Measurements from ENCODE around the gene ZNF22.
"Not testable (repeated sequence)": the region's sequence is repeated elsewhere in the genome, so short reads cannot be mapped to it uniquely, and the experiment has no call there.

Gene ZNF22

DNA sequence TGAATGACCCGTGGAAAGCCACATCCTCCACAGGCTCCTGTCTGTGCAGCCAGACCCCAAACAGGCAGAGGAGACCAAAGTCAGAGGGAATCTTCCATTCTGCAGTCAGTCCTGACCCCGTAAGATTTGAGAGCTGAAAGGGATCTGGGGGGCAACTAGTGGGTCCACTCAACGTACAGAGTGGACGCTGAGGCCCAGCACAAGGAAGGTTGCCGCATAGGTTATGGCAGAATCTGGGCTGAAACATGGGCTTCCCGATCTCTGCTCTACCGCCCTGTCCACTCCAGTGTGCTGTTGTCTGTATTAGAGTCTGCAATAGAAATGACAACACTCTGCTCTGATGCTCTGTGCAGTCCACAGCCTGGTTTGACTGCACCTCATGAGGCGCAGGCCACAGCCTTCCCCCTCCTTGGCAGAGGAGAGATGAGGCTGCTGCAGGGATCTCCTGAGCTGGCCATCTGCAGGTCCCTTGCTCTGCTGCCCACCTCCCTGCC, 7.9 kb upstream of the ZNF22 start:
- no peak for DNase-seq

DNA sequence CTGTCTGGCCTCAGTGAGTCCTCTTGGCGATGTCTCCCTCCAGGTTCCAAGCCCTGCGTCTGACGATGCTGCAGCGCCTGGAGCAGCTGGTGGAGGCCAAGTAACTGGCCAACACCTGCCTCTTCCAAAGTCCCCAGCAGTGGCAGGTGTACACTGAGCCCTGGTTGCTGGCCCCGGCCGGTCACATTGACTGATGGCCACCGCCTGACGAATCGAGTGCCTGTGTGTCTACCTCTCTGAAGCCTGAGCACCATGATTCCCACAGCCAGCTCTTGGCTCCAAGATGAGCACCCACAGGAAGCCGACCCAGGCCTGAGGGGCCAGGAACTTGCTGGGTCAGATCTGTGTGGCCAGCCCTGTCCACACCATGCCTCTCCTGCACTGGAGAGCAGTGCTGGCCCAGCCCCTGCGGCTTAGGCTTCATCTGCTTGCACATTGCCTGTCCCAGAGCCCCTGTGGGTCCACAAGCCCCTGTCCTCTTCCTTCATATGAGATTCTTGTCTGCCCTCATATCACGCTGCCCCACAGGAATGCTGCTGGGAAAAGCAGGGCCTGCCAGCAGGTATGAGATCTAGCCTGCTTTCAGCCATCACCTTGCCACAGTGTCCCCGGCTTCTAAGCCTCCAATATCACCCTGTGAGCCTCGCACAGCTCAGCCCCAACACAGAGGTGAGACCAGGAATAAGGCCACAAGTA, 7.3 kb upstream of the ZNF22 start:
- no peak for DNase-seq

DNA sequence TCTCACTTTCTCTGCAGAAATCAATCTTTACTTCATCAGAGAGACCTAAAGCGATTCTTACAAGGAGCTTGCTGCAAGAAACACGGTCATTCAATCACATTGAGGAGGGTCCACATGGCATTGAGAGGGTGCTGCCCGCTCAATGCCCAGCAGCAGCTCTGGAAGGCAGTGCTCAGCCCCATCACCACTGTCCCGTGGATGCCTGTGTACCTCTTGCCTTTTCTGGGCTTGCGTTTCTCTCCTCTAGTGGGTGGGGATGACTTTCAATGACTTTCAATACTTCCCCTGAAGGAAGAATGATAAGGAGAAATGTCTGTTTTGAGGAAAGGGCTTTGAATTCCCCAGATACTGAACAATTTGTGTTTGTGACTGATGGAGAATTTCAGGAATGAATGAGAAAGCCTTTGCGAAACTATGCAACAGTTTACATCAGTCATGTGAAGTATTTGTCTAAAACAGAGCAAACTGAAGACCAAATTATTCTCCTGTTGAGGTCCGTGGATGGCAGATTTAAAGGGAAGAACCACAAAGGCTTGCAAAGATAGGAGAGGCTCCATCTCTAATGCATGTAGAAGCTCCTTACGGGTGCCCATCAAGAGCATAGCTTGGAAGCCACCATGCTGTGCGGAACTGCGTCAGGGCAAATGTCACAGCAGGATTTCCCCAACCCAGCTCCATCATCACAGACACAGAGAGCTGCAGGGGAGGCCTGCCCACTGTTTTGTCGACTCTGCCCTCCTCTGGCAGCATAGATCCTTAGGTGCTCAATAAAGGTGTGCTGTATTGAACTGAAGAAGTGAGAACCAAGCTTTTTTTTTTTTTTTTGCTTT, 6.6 kb upstream of the ZNF22 start:
- DNase-seq: no peak

DNA sequence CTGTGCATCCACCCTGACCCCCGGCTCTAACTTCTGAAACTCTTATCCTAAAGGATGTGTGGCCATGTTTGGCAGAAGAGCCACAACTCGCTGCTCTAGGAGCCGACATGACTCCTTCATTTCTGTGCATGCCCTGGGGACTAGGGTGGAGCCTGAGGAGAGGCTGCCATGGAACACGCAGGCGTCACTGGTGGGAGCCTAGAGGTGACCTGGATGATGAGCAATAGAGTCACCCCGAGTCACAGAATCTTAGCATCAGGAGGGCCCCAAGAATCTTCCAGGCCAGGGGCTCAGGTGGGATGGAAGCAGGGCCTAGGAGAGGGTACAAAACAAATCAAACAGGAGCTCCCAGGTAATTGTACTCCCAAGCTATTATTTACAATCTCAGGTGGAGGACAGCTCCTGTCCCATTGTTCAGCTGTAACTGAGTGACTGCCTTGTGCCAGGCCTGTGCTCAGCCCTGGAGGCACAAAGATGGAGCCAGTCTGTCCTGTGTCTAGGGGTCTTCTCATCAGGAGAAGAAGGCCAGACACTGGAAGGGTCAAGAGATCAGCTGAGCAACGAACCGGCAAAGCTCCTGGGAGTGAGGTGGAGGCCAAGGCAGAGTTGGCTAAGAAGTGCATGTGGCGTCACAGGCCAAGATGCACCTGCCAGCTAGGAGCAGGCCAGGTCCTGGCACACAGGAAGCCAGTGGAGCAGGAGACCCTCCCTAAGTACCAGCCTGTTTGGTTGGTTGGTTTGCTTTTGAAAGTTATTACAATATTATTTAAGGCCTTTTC, 5.8 kb upstream of the ZNF22 start:
- DNase-seq: no peak

DNA sequence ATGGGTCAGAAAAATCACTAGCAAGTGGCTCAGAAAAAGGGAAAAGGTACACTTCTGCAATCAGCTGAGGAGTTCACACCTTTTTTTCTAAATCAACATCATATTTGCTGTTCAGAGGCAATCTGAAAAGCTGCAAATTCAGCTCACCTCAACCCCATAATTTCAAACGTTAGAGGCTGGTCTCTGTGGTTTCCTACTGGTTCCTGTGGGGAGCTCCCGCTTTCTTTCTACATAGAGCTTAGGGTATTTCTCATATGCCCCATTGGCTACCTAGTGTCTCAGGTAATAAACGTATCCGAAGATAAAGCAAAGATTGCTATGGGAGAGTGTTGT, 5.2 kb upstream of the ZNF22 start:
- DNase-seq: no peak

DNA sequence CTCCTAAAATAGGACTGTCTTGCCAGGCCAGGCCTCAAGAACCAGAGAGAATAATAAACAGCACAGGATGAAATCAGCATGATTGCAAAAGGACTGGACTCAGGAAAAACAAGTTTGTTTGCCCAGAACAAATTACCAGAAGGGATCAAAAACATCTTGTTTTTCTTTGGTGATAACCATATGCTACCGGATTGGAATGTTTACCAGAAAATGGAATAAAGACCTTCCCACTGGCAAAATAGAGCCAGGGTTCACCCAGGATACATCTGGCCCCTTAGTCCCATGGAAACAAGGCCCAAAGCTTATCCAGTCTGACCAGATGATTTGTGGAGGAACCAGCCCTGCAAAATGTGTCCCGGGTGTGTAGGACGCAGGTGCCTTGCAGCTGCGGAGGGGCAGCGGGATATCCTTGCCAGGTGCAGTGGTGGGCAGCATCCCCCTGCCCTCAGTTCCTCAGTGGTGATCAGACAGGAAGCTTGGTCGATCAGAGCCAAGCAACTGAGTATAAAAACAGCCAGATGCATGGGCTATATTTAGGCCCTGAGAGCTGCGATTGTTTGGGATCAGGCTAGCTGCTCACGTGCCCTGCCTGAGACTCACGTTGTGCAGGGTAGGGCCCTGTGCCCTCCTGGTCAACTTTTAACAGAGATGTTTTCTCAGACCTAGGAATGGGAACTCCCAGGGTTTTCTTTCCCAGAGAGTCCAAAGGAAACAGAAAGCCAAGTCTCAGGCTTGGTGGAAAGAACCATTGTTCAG, 4.6 kb upstream of the ZNF22 start:
- peak; percentile 71 for DNase-seq

DNA sequence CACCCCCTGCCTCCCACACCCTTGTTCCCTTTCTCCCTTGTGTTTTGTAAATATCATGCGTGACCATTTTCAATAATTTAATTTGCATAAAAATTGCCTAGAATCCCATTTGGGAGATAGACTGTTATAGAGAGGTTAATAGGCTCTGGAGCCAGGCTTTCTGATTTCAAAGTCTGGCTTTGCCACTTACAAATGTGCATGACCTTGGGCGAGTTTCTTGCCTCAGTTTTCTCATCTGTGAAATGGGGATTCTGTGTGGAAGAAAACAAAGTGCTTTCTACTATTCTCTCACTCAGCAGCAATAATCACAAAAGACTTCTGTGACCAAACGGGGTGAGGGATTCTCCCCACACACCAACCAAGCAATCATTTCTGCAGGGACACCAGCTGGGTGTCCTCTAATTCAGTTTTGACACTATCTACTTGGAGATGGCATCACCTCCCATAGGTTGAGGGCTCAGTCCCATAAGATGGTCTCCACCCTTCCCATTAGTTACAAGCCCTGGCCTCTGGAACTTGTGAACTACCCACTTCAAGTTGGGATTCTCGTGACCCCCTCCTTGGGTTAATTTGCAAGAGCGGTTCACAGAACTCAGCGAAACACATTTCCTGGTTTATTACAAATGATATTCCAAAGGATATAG, 3.5 kb upstream of the ZNF22 start:
- no peak for DNase-seq

DNA sequence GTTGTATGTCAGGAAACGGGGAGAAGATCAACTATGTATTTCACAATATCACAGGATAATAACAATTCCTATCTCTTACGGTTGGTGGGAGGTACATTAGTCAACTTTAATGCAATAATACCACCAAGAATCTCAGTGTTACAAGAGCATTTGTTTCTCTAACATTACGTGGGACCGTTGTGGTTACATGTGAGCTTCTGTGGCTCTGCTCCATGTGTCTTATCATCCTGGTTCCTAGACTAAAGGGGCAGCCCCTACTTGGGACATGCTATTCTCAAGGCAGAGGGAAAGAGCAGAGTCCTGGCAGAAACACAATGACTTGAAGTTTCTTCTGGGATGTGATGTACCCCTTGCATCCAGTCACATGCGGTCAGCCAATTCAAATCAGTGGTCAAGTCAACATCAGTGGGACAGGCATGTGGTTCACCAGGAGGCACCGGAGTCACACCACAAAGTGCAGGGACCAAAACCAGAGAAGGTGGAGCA, 2.5 kb upstream of the ZNF22 start:
- DNase-seq: no peak

DNA sequence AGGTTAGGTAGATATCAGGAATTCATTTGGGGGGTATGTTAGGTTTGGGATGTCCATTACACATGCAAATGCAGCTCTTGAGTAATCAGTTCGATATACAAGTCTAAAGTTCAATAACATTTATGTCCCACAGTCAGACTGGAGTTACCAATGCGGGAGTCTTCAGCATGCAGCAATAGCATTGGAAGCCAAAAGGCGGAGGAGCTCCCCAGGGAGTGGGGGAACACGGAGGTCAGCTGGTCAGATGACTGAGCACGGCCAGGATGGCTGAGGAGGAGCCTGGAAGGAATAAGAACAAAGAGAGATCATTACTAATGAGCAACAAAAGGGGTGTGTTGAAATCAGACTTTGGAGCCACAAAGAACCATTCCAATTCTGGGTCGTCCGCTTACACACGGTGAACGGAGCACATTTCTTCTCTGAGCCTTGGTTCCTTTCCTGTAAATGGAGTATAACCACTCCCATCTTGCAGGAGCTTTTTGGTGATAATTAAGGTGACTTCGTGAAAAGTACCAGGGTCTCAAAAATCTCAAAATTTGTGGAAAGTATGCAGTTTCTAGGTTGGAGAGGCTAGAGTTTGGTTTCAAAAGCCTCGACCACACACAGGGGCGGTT, 478 bp upstream of the ZNF22 start:
- peak; percentile 78 for DNase-seq

DNA sequence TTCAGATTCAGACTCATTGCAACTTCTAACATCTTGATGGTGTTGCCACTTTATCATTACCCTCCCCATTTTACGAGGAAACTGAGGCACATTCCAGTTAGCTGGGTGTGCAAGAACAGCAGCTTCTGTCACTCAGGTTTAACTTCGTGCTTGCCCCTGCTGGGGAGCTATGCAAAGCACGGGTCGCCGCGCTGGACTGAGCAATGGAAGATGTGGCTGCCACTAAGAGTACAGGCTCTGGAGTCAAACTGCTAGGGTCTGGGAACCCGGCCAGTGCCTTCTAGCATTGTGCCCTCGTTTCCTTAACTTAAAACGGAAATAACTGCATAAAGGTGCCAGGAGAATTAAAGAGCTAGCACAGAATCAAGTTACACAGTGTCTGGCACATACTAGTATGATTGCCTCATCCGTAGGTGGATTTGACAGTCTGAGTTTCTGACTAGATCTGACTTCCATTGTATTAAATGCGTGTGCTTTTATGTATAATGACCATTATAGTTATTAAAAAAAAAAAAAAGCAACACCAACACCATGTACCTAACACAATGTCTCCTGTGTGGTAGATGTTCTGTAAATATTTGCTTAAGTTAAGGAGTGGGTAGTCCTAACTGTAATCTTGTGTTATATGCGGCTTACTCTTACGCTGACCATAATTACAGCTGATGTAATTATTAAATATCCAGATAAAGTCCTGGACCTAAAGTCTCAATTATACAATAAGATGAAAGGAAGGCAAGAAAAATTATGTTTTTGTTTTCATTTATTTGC, 842 bp downstream of the ZNF22 start:
- peak; percentile 81 for DNase-seq

DNA sequence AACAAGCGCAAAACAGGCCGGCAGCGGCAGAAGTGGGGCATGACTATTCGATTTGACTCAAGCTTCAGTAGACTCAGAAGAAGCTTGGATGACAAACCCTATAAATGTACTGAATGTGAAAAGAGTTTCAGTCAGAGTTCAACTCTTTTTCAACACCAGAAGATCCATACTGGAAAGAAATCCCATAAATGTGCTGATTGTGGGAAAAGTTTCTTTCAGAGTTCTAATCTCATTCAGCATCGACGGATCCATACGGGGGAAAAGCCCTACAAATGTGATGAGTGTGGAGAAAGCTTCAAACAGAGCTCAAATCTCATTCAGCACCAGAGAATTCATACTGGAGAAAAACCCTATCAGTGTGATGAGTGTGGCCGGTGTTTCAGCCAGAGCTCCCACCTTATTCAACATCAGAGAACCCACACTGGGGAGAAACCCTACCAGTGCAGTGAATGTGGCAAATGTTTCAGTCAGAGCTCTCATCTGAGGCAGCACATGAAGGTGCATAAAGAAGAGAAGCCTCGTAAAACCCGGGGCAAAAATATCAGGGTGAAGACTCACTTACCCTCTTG, 2.8 kb downstream of the ZNF22 start:
- no peak for DNase-seq

DNA sequence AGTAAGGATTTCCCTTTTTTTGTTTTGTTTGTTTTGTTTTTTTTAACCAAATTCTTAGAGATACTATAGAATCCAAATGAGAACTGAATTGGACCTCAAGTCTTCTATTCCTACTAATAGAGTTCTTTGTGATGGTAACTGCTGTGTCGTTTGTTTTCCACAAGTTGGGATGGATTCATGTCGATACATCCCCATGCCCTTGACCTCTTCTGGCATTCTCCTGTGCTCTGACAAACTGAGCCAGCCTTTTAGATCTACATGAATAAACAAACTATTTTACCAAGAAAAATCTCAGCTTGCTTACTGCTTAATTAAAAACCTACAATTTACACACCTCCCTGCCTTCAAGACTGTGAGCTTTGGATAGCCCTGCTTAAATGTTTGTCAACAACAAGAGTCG, 3.9 kb downstream of the ZNF22 start:
- DNase-seq: no peak

DNA sequence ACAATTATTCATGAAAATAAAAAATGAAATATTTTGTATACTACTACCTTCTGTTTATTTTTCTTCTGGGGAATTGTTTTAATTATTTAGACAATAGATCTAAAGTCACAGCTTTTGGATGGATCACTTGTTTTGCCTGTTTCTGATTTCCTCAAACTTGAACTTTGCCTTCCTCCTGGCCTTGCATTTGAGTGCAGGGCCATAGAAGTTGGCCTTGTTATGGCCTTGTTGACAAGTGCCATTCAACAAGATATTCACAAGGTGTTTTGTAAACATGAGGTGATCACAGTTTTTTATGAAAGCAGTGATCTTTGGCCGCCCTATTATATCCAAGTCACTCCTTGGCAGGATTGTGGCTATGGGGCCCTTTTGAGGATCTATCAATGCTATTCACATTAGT, 4.6 kb downstream of the ZNF22 start:
- DNase-seq: no peak

DNA sequence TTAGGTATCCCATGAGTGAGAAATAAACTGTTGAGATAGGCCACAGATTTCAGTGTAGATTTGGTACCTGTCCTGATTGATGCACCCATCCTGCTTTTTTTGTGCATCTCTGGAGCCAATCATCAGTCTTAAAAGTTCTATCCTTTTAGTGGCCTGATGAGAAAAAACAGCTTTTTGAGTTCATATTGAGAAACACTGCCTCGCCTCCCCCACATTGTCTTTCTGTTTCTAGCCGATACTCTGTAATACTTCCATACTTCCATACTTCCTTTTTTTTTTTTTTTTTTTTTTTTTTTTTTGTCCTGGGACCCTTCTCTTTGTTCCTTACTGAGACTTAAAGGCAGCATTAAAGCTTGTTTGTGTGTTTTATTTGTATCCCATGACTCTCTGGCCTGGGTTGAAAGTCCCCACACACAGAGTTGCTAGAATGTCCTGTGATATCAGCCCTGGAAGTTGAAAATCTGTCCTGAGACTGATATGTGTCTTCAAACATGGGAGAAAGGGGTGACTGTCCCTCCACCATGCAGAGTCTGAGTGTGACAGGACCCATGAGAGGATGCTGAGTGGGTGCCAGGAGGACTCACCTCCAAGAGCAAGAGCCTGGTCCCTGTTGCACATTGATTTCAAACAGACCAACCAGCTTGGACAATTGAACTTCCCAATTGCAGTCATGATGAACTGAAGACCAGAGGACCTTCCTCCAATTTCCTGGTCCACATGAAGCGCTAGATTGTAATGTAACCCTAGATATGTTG, 5.7 kb downstream of the ZNF22 start:
- no peak for DNase-seq

DNA sequence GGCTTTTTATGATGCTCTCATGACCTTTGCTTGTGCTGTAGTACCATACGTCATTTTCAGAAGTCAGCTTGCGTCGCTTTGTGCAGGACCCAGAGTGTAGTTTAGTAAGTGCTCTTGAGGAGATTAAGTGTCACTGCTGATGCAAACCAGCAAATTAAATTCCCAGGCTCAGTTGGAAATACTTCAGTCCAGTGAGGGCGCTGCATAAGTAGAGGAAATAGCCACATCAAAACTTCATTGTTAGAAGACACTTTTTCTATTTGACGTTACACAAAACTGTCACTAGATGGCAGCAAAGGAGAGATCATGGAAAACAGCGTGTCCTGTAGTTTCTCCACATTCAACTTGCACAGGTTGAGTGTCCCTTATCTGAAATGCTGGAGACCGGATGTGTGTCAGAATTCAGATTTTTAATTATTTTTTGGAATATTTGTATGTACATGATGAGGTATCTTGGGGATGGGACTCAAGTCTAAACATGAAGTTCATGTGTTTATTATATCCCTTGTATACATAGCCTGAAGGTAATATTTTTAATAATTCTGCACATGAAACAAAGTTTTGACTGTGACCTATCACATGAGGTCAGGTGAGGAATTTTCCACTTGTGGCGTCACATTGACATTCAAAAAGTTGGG, 7.9 kb downstream of the ZNF22 start:
- peak; percentile 60 for DNase-seq

DNA sequence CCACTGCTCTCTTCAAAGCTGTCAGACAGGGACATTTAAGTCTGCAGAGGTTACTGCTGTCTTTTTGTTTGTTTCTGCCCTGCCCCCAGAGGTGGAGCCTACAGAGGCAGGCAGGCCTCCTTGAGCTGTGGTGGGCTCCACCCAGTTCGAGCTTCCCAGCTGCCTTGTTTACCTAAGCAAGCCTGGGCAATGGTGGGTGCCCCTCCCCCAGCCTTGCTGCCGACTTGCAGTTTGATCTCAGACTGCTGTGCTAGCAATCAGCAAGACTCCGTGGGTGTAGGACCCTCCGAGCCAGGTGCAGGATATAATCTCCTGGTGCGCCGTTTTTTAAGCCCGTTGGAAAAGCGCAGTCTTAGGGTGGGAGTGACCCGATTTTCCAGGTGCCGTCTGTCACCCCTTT, 13.8 kb downstream of the ZNF22 start:
- not testable (repeated sequence) for DNase-seq

DNA sequence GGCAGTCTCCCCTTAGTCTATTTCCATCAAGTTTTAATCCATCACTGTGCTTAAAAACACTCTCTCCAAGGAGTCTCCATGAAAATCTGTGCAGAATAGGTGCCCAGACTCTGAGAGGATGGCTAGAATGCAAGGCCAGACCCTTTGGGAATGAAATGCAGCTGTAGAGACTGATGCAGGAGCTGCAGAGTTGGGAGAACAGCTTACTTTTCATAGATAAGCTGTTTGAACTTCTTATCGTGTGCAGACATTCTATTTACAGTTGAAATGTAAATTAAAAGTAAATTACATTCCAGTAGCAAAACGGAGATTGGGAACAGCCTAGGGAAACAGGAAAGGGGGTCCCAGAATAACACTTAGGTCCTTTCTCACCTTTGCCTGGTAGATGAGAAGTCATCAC, 14.9 kb downstream of the ZNF22 start:
- DNase-seq: no peak

DNA sequence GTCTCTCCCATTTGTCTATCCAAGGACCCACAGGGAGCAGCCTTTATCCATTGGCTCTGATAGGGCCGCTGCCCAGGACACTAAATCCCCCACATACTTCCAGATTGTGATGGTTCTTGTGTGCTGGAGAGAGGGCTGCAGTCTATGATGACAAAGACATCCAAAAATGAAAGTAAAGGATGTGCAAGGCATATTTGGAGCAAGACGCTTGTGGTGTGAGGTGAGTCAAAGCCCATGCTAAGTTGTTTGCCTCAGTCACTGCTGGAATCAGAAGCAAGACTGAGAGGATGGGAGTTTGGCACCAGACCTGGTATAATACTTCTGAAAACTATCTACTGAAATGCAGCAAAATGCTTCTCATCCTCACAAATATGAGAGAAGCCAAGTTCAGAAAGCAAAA, 22.7 kb downstream of the ZNF22 start:
- DNase-seq: no peak

DNA sequence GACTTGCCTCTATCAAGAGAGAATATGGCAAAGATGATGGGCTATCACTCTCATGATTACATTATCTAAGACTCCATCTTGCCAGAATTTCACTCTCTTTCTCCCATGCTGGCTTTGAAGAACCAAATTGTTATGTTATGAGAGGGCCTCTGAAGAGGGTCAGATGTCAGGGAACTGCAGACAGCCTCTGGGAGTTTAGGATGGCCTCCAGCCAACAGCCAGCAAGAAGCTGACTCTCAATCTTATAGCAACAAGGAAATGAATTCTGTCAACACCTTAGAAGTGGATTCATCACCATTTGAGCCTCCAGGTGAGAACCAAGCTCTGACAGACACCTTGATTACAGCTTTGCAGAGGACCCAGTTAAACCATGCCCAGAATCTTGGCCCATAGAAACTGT, 33.6 kb downstream of the ZNF22 start:
- no peak for DNase-seq
